ENCODE results near the gene P2RX3.
"Not testable (repeated sequence)": the region's sequence is repeated elsewhere in the genome, so short reads cannot be mapped to it uniquely, and the experiment has no call there.

Gene P2RX3

GRCh38 chr11:57403003-57403801, 65.0 kb downstream of the P2RX3 start:
- DNase-seq: not testable (repeated sequence)

DNA sequence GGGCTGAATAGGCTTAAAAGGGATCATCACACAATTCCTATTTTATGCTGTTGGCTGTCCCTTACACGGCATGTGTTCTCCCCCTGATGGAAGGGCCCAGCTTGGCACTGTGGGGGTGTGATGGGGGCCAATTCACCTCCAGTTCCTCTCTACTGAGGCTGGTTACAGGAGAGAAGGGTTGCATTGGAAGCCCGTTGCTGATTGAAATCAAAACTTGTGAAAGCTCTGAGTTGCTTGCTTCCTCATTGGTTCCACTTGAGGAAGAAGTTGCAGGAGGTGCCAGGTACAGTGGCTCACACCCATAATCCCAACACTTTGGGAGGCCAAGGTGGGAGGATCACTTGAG, 65.6 kb downstream of the P2RX3 start:
- no peak for DNase-seq

- no peak for DNase-seq
Measured at GRCh38 chr11:57405271-57405860, 67.2 kb downstream of the P2RX3 start.

GRCh38 chr11:57406337-57406904, 68.3 kb downstream of the P2RX3 start:
- no peak for DNase-seq

- DNase-seq: no peak
Measured at GRCh38 chr11:57407010-57407920, 69.1 kb downstream of the P2RX3 start.

DNA sequence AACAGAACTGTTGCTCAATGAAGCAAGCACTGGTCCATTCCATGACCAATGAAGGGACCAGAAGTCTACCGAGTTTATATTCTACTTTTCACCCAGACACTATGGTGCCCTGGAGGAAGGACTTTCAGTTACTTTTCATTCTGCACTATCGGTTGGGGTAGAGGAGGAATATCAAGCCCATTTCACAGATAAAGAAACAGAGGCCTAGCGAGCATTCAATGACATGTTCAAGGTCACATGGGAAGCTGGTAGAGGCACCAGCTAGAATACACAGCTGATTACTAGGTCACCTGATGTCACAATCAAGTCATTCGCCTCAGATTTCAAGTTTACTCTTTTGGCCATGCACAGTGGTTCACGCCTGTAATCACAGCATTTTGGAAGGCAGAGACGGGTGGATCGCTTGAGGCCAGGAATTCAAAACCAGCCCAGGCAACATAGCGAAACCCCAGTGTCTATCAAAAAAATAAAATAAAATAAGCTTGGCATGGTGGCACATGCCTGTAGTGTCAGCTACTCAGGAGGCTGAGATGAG, 69.9 kb downstream of the P2RX3 start:
- DNase-seq: no peak

DNA sequence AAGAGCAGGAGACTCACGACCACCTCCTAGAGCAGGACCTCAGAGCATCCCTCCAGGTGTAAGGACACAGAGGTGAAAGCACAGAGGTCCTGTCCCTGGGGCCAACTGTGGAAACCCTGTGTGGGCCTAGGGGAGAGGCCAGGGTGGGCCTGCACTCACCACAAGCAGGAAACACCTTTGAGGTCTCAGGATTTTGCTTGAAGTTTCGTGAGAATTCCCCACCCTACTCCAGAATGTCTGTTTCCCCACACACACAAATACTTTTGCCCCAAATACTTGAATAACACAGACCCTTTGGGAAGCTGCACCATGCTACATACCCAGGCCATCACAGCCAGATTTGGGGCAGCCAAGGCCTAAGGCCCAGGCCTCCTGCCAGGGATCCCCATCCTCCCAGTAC, 70.6 kb downstream of the P2RX3 start:
- no peak for DNase-seq

DNA sequence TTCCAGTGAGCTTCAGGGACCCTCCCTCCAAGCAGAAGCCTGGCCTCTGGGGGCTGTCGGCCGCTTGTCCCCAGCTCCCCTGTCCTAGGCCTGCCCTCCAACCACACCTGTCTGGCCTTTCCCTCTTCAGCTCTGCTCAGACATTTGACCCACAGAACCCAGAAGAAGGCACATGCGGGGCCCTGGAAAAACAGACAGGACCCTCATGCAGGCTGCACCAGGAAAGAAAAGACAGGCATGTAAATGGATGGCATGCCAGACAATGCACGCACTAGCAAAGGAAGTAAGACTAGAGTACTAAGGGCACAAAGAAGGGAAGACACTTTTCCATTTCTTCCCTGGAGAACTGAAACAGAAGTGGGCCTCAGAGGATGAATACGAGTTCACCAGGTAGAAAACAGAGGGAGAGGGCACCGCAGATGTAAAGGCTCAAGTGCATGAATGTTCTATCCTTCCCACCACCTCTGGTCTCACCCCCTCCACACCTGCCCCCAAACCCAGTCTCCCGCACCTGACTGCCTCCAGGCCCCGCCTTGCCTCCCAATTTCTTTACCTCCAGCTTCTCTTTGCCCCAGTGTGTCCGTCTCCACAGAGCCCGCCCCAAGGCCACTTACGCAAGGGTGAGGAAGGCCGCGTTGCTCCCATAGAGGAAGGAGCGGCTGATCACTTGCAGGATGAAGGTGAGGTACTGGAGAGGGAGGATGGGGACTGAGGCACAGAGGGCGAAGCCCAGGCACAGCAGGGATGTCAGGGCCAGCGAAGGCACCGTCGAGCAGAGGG, 71.4 kb downstream of the P2RX3 start:
- DNase-seq: no peak

GRCh38 chr11:57410287-57410686, 72.1 kb downstream of the P2RX3 start:
- no peak for DNase-seq

DNA sequence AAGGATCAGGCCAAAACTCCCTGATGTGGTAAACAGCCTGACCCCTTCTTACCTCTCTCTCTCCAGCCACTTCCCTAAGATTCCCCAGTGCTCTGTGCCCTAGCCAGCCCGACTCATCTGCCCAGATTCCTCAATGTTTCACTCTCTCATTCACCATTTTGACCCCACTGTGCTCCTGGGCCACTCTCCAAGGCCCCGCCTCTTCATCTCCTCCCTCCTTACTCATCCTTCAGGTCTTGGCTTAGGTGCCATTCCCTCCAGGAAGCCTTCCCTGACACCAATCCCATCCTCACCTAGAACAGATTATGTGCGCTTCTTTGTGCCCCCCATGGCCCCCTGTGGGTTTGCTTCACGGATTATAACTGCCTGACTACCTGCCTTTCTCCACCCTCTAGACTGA, 75.5 kb downstream of the P2RX3 start:
- no peak for DNase-seq

DNA sequence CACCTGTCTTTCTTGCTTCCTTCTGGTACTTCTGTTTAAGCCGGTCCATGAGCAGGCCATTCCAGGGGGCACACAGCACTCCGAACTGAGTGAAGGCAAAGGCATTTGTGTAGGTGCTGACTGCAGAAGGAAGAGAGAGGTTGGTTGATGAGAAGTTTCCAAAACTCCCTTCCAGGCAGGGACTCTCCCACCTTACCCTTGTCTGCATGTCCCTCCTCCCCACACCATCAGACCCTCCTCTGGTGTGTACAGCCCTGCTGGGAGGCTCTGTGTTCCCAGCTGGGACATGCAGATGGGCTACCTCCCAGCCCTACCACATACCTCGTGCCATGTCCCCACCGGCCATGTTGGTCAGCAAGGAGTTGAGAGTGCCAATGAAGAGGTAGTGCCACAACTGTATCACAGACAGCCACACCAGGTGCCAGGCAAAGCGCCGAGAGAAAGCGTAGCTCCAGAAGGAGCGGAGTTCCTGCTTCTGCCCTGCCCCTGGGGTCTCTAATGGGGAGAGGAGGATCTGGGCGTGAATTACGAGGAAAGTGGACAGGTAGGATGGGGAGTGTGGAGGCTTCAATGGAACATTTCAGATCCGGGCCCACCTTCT, 76.6 kb downstream of the P2RX3 start:
- no peak for DNase-seq

GRCh38 chr11:57416436-57416835, 78.3 kb downstream of the P2RX3 start:
- DNase-seq: no peak

DNA sequence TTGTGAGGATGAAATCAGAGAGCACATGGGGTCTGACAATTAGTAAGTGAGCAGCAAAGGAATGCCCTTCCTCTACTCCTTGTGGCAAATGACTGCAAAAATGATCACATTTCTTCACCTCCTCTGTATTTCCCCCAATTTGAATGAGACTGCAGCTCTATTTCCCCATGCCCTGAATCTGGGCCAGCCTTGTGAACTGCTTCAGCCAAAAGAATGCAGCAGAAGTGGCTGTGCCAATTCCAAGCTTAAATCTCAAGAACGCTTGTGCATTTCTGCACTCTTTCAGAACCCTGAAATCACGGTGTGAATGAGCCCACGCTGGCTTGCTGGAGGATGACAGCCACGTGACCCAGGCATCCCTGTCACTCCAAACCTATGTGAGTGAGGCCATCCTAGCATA, 78.9 kb downstream of the P2RX3 start:
- DNase-seq: no peak

DNA sequence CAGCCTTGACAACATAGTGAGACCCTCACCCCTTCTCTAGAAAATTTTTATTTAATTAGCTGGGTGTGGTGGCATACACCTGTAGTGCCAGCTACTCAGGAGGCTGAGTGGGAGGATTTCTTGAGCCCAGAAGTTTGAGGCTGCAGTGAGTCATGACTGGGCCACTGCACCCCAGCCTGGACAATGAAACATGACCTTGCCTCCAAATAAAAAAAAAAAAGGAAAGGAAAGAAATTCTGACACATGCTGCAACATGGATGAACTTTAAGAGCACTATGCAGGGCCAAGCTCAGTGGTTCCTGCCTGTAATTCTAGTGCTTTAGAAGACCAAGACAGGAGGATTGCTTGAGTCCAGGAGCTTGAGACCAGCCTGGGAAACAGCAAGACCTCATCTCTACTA, 80.0 kb downstream of the P2RX3 start:
- no peak for DNase-seq

DNA sequence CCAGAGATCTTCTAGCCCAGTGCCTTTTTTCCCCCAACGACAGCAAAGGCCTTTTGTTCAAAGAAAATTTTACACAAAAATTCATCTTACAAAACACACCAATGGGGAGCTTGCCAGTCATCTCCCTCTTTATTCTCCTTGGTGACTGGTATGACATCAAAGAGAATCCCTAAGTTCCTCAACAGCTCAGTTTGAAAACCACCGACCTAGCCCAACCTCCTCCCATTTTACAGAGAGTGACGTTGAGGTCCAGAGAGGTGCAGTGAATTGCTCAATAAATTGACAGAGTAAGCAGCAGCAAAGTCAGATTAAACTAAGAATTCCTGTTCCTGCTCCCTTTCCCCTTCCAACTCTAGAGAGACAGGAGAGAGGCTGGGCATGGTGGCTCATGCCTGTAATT, 81.0 kb downstream of the P2RX3 start:
- DNase-seq: no peak

DNA sequence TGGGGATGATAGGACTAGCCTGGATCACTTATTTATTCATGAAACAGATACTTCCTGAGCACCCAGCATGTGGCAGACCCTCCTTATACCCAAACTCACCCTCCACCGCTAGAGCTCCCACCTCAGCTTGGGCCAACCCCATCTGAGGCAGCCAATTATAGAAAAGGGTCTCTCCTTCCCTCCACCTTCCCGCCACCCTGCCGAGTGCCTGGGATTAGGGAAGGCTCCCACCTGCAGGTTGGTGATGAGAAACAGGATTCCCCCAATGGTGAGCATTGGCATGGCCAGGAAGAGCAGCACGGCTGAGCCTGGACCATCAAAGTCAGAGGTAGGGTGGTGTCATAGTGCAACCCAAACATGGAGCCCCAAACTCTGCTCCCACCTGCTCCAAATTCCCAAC, 82.9 kb downstream of the P2RX3 start:
- no peak for DNase-seq

DNA sequence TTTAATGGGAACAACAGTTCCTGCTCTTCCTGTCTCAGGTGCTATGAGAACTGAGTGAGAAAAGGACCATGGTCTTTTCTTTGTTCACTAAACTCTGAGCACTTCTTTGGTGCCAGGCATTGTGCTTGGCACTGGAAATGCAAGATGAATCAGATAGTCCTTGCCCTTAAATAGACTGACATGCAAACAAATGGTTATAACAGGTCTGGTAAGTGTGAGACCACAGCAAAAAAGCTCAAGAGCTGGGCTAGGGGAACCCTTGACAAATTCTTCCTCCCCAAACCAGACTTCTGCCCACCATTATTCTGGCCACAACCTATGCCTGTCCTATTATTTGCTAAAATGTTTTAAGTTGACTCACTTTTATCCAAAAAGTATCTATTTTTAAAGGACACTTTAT, 83.7 kb downstream of the P2RX3 start:
- no peak for DNase-seq
